HepG2 (cell line): Measurements from ENCODE around the gene WDR70.

Experiments used
- HNRNPH1 ChIP-seq: fragments of 200-400 bp; formaldehyde crosslinking; optimal IDR thresholded peaks from 2 replicates; pipeline ENCODE3; 2017; ENCODE audit warnings: mild to moderate bottlenecking, low read depth, low read length
- ZBTB3 ChIP-seq: sonication (generic); formaldehyde crosslinking; IDR thresholded peaks from 2 replicates; pipeline ENCODE4 v1.4.0; 2020; ENCODE audit warnings: low read depth, mild to moderate bottlenecking, moderate library complexity, missing genetic modification reagents, borderline replicate concordance

DNA sequence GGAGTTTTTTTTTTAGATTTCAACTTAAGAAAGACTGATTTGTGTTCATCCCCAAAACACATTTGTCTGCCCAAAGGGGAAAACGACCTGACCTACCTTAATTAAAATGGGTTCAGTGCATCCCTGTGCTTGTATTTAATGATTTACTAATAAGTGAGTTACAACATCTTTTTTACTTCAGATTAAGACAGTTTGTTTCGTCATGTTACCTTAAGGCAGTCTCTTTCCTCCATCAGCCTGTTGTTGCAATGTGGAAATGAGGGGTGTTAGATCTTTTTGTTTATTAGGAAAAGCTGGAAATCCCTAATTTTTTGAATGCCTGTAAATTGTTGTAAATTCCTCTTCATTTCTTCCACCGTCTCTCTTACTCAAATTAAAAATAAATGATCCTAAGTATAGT, 283.2 kb downstream of the WDR70 start:
- no peak for TF ChIP-seq HNRNPH1
- TF ChIP-seq ZBTB3 (CRISPR knock-in tag): no peak
